Kidney tubule cell (primary cell): ENCODE measurements around the gene RSPO3.
"Not testable (repeated sequence)": the region's sequence is repeated elsewhere in the genome, so short reads cannot be mapped to it uniquely, and the experiment has no call there.

Source experiments
- DNase-seq: peaks from one replicate; pipeline ENCODE4 v3.0.0-alpha.2; 2018; ENCODE audit warnings: low spot score

RSPO3 gene

DNA sequence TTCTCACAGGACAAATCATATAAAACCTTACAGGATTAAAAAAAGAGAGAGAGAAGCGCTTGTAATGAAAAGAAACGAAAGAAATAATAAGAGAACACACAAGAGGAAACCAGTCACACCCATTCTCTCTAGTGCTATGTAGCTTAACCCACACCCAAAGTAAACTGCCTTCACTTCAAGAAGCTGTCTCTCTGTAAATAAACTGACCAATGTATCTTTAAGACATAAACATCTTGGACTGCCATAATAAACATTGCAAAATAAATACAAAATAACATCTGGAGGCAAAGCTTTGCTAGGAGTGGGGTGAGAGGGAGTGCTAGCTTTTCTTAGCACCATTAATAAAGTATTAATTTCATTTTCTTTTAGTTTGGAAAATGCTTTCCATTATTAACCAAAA is 86.6 kb downstream of the RSPO3 start:
- DNase-seq, result no peak

GRCh38 chr6:127206531-127207095 is 88.1 kb downstream of the RSPO3 start:
- no peak for DNase-seq

DNA sequence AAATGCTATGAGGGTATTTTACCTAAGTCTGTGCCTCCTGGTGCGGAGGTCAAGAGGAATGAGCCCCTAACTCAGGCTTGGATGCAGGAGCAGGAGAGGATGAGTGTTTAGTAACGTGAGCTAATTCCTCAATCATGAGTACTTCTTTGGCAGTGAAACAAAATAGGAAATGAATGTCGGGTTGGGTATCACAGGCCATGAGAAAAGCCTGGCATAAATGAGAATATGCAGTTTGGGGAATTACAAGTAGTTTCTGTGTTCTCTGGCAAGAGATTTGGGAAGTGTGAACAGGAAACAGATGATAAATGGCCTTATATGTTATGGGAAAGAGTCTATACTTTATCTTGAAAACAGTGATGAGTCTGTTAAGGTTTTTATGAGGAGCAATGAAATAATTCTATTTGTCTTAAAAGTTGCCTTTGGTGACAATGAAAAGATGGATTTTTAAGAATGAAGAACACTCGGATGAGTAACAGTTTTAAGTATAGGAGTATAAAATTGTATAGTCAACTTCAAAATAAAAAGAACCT is 89.2 kb downstream of the RSPO3 start:
- no peak for DNase-seq

GRCh38 chr6:127210725-127211124 is 92.3 kb downstream of the RSPO3 start:
- DNase-seq, result no peak

- no peak for DNase-seq
Observed at GRCh38 chr6:127212376-127212775, 93.9 kb downstream of the RSPO3 start.

GRCh38 chr6:127214032-127214431 is 95.6 kb downstream of the RSPO3 start:
- DNase-seq, result not testable (repeated sequence)

- DNase-seq, result not testable (repeated sequence)
Observed at GRCh38 chr6:127214531-127214930, 96.1 kb downstream of the RSPO3 start.

DNA sequence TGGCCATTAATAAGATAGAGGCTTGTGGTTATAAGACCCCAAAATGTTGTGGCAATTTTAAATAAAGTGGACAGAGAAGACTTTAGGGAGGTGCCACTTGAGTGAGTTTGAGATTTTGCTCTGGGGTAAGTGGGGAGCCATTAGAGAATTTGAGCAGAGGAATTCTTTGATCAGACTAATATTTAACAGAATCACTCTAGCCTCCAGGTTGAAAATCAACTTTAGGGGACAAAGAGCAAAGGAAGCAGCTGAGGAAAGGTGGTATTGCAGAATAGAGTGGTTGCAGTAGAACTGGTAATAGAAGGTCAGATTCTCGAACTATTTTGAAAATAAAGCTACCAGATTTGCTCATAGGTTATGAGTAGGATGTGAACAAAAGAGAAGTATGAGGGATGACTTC is 97.5 kb downstream of the RSPO3 start:
- no peak for DNase-seq

DNA sequence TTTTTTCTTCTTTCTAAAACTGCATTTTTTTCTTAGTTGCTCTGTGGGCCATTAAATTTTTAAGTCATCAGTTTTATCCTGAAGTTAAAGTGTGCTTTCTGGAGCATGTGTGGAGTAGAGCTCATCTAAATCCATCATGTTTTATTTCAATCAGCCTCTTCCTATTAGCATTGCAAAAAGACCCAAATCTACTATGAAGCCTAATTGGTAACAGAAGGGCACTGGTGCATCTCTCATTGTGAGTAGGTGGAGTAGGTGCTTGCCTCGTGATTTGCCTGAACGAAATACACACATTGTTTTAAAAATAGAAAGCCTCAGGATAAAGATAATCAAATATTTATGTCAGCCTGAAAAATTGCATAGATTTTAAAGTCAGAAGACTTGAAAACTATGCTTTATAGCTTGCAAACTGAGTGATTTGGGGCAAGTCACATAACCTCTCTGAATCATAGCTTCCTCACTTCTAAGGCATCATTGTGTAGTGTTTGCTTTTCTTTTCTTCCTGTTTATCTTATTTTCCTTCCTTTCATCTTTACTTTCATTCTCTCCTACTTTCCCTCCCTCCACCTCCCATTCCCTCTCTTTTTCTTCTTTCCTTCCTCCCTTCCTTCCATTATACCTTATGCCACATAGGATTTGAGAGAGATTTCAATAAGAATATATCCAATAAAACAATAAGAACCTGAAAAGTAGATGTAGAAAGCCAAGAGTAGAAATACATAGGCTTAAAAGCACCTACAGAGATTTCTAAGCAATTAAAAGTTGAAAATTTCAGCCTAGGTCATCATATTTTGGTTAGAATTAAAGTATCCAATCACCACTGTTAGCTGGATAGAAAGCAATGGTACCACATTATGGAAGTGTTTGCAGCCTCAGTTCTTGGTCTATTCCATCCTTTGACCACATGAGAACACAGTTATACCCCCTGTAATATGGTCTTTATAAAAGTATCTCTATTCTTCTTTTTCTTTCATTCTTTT is 98.6 kb downstream of the RSPO3 start:
- no peak for DNase-seq

GRCh38 chr6:127219869-127220268 is 101.4 kb downstream of the RSPO3 start:
- no peak for DNase-seq

GRCh38 chr6:127221201-127221600 is 102.7 kb downstream of the RSPO3 start:
- DNase-seq, result no peak

GRCh38 chr6:127222418-127222817 is 103.9 kb downstream of the RSPO3 start:
- no peak for DNase-seq

- DNase-seq, result peak; percentile 42
Observed at GRCh38 chr6:127225497-127225896, 107.0 kb downstream of the RSPO3 start.

- DNase-seq, result not testable (repeated sequence)
Observed at GRCh38 chr6:127233819-127234218, 115.3 kb downstream of the RSPO3 start.

- no peak for DNase-seq
Observed at GRCh38 chr6:127243501-127243900, 125.0 kb downstream of the RSPO3 start.
